Loucy (cell line): ENCODE measurements around the gene TTC24.

Experiments used
- H2AFZ ChIP-seq: fragments of 200-600 bp; sonication (generic); 2 replicates; pipeline ENCODE4 v1.6.0; 2016; ENCODE audit warnings: antibody characterized with exemption, mild to moderate bottlenecking, low read length, moderate library complexity
- H3F3A ChIP-seq: fragments of 200-600 bp; 2 replicates; pipeline ENCODE4 v1.6.0; 2016; ENCODE audit warnings: antibody characterized with exemption, low read depth, mild to moderate bottlenecking
- H3K27me3 ChIP-seq: fragments of 200-600 bp; sonication (generic); 2 replicates; pipeline ENCODE4 v1.6.1; 2014; ENCODE audit warnings: low read length, mild to moderate bottlenecking; ENCODE audit not compliant: insufficient read depth, poor library complexity, severe bottlenecking
- H3K36me3 ChIP-seq: fragments of 200-600 bp; sonication (generic); 2 replicates; pipeline ENCODE4 v1.6.1; 2016; ENCODE audit warnings: low read length; ENCODE audit not compliant: insufficient read depth
- H3K4me1 ChIP-seq: fragments of 200-600 bp; sonication (generic); 2 replicates; pipeline ENCODE4 v1.5.1; 2014; ENCODE audit warnings: low read length, mild to moderate bottlenecking; ENCODE audit not compliant: insufficient read depth, poor library complexity, severe bottlenecking
- H3K4me2 ChIP-seq: fragments of 200-600 bp; sonication (generic); 2 replicates; pipeline ENCODE4 v1.6.0; 2014; ENCODE audit warnings: antibody characterized with exemption, low read length, low read depth, mild to moderate bottlenecking; ENCODE audit not compliant: poor library complexity, severe bottlenecking
- H3K4me3 ChIP-seq: fragments of 200-600 bp; sonication (generic); 2 replicates; pipeline ENCODE4 v1.5.1; 2014; ENCODE audit warnings: low read length, mild to moderate bottlenecking, mixed read lengths; ENCODE audit not compliant: poor library complexity, severe bottlenecking
- H3K79me2 ChIP-seq: fragments of 200-600 bp; sonication (generic); 2 replicates; pipeline ENCODE4 v1.6.1; 2014; ENCODE audit warnings: low read length; ENCODE audit not compliant: insufficient read depth
- H3K9ac ChIP-seq: fragments of 200-600 bp; sonication (generic); 2 replicates; pipeline ENCODE4 v1.6.0; 2014; ENCODE audit warnings: mild to moderate bottlenecking, low read depth, low read length, moderate library complexity; ENCODE audit not compliant: poor library complexity, severe bottlenecking
- H3K9me2 ChIP-seq: fragments of 200-600 bp; sonication (generic); replicated peaks from 2 replicates; pipeline ENCODE4 v1.6.1; 2016; ENCODE audit warnings: low read depth, low read length, mixed read lengths
- H3K9me3 ChIP-seq: fragments of 200-600 bp; sonication (generic); 2 replicates; pipeline ENCODE4 v1.6.1; 2014; ENCODE audit warnings: mild to moderate bottlenecking, antibody characterized with exemption, low read length, low read depth; ENCODE audit not compliant: insufficient read depth
- H4K20me1 ChIP-seq: fragments of 200-600 bp; sonication (generic); 2 replicates; pipeline ENCODE4 v1.6.0; 2014; ENCODE audit warnings: antibody characterized with exemption, low read length, mild to moderate bottlenecking; ENCODE audit not compliant: insufficient read depth, poor library complexity, severe bottlenecking
- EZH2phosphoT487 ChIP-seq: fragments of 200-600 bp; IDR thresholded peaks from 2 replicates; pipeline ENCODE4 v1.6.1; 2018; ENCODE audit warnings: antibody characterized with exemption, mild to moderate bottlenecking, moderate library complexity, borderline replicate concordance
- TF ChIP-seq, protein P1 (sequence below): fragments of 200-600 bp; sonication (generic); conservative IDR thresholded peaks from 2 replicates; pipeline ENCODE4 v1.5.1; 2014; ENCODE audit warnings: mild to moderate bottlenecking, antibody characterized with exemption, low read length

TTC24 gene

GRCh38 chr1:156598125-156598524 is 18.6 kb downstream of the TTC24 start:
- Histone ChIP-seq H3K9me3 (no peaks in the 10 kb centered on the region), H3K27me3 (no peaks in the 10 kb centered on the region), H3K4me2 (no peak overlapping the region), H3K4me3 (no peak overlapping the region), H3F3A (no peaks in the 10 kb centered on the region), H3K79me2 (peaks cover 21% of the 10 kb centered on the region), H3K9me2 (no peaks in the 10 kb centered on the region), H2AFZ (no peak overlapping the region), H3K36me3 (peaks cover 22% of the 10 kb centered on the region; the same call in 1 of the 2 replicates), H4K20me1 (no peaks in the 10 kb centered on the region), H3K4me1 (peaks cover 9% of the 10 kb centered on the region), H3K9ac (no peak overlapping the region)
- TF ChIP-seq, protein P1, sequence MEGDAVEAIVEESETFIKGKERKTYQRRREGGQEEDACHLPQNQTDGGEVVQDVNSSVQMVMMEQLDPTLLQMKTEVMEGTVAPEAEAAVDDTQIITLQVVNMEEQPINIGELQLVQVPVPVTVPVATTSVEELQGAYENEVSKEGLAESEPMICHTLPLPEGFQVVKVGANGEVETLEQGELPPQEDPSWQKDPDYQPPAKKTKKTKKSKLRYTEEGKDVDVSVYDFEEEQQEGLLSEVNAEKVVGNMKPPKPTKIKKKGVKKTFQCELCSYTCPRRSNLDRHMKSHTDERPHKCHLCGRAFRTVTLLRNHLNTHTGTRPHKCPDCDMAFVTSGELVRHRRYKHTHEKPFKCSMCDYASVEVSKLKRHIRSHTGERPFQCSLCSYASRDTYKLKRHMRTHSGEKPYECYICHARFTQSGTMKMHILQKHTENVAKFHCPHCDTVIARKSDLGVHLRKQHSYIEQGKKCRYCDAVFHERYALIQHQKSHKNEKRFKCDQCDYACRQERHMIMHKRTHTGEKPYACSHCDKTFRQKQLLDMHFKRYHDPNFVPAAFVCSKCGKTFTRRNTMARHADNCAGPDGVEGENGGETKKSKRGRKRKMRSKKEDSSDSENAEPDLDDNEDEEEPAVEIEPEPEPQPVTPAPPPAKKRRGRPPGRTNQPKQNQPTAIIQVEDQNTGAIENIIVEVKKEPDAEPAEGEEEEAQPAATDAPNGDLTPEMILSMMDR = no peak
- no peak for TF ChIP-seq EZH2phosphoT487

DNA sequence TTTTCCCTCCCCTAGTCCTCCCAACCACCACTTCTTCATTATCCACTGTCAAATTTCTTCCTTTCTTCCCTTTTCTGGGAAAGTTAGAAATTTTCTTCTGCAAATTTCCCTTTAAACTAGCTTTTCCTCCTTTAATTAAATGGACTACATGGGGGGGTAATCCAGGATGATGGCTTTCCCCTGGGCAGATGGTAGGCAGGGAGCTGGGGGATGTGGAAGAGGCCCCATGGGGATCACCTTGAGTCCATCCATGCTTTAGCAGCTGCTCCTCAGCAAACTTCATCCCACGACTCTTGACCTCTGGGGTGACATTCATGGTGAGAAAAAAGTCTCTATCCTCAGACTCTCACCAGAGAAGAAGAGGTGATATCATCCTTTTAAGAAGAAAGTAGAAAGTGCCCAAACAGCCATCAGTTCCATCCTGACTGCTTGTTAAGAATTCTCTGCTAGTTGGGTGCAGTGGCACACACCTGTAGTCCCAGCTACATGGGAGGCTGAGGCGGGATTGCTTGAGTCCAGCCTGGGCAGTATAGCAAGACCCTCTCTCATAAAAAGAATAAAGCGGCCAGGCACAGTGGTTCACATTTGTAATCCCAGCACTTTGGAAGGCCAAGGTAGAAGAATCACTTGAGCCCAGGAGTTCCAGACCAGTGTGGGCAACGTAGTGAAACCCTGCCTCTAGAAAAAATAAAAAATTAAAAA is 19.4 kb downstream of the TTC24 start:
- Histone ChIP-seq H3K4me1 (peaks cover 9% of the 10 kb centered on the region), H3K27me3 (no peaks in the 10 kb centered on the region), H3K9me3 (no peaks in the 10 kb centered on the region), H3K4me2 (no peak overlapping the region), H3K36me3 (peaks cover 22% of the 10 kb centered on the region; the same call in 1 of the 2 replicates), H4K20me1 (no peaks in the 10 kb centered on the region), H3K79me2 (peaks cover 21% of the 10 kb centered on the region), H3K4me3 (no peak overlapping the region), H2AFZ (no peak overlapping the region), H3F3A (no peaks in the 10 kb centered on the region), H3K9me2 (no peaks in the 10 kb centered on the region), H3K9ac (no peak overlapping the region)
- no peak for TF ChIP-seq EZH2phosphoT487

DNA sequence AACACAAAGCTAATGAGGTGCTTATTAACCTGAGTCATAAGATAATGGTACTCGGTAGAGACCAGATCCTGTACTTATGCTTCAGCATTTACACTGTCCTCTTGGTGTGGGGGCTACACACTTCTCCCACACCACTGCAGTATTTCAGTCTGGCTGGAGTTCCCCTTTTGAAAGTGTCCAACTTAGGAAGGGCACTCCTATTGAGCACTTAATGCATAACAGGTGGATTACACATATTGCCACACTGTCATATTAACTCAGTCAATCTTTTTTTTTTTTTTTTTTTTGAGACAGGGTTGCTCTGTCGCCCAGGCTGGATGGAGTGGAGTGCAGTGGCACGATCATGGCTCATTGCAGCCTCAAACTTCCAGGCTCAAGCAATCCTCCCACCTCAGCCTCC is 20.3 kb downstream of the TTC24 start:
- Histone ChIP-seq H3K4me3 (peak overlapping the region; percentile 93), H4K20me1 (no peaks in the 10 kb centered on the region)

More for the DNA sequence above, 20.3 kb downstream of the TTC24 start:
- peaks cover 21% of the 10 kb centered on the region for H3K79me2 ChIP-seq
- H3K9ac ChIP-seq = peak overlapping the region; percentile 78
- peak overlapping the region; percentile 90 for H3K4me2 ChIP-seq
- H2AFZ ChIP-seq = no peak overlapping the region
- TF ChIP-seq, protein P1 = peak; percentile 42
- no peak for TF ChIP-seq EZH2phosphoT487
- H3K4me1 ChIP-seq = peaks cover 9% of the 10 kb centered on the region
- H3K9me2 ChIP-seq = no peaks in the 10 kb centered on the region
- H3K27me3 ChIP-seq = no peaks in the 10 kb centered on the region
- H3K36me3 ChIP-seq = peaks cover 22% of the 10 kb centered on the region; the same call in 1 of the 2 replicates
- H3F3A ChIP-seq = no peaks in the 10 kb centered on the region
- H3K9me3 ChIP-seq = no peaks in the 10 kb centered on the region
